Esophagus muscularis mucosa (tissue), 4 donors: ENCODE results near the gene DNASE2B. TPM values are rescaled to one million over a fixed set of nuclear protein-coding genes. Genes with fewer than 3 reads are reported as not detected.
A peak's percentile ranks its signal among the peaks of the same experiment; 100 is the strongest.

Source experiments
- DNase-seq: peaks from one replicate; pipeline ENCODE4 v3.0.0-alpha.2; 2017; ENCODE audit errors: extremely low spot score
- H3K27ac ChIP-seq, 4 donors: fragments of 200-600 bp; sonication (generic); replicated peaks in 1 of 4; 1 replicate in 3 of 4; 2 replicates in 1 of 4; pipeline ENCODE4 v1.5.1; 2016 to 2019; ENCODE audit warnings: mild to moderate bottlenecking in 1 of 4
- H3K27me3 ChIP-seq, 4 donors: fragments of 200-600 bp; sonication (generic); one replicate each; pipeline versions ENCODE4 v1.5.1 to v1.6.0; 2016 to 2019
- H3K36me3 ChIP-seq, 4 donors: fragments of 200-600 bp; sonication (generic); one replicate each; pipeline ENCODE4 v1.5.1; 2016 to 2019
- H3K4me1 ChIP-seq, 4 donors: fragments of 200-600 bp; sonication (generic); one replicate each; pipeline ENCODE4 v1.5.1; 2016 to 2019
- H3K4me3 ChIP-seq, 4 donors: fragments of 200-600 bp; sonication (generic); 1 replicate in 2 of 4; 2 replicates in 2 of 4; pipeline ENCODE4 v1.5.1; 2016 to 2019; ENCODE audit warnings: mild to moderate bottlenecking in 4 of 4, moderate library complexity in 1 of 4
- H3K9me3 ChIP-seq, 4 donors: fragments of 200-600 bp; sonication (generic); 1 replicate in 3 of 4; 2 replicates in 1 of 4; pipeline ENCODE4 v1.5.1; 2016 to 2019
- CTCF ChIP-seq, 3 experiments: fragments of 200-600 bp in 2 of 3; fragments of 450-650 bp in 1 of 3; sonication (generic) in 2 of 3; IDR thresholded peaks; one replicate each; pipeline ENCODE4 v1.5.1; 2017 to 2019; ENCODE audit warnings: antibody characterized with exemption in 3 of 3, mild to moderate bottlenecking in 2 of 3, moderate library complexity in 1 of 3
- EP300 ChIP-seq: sonication (generic); formaldehyde crosslinking; IDR thresholded peaks from one replicate; pipeline ENCODE4 v1.6.1; 2017; ENCODE audit warnings: antibody characterized with exemption
- POLR2A ChIP-seq: fragments of 450-650 bp; IDR thresholded peaks from one replicate; pipeline ENCODE4 v1.6.1; 2017; ENCODE audit warnings: antibody characterized with exemption, moderate library complexity, mild to moderate bottlenecking, low read depth
- POLR2AphosphoS5 ChIP-seq, 2 donors: sonication (generic); formaldehyde crosslinking; IDR thresholded peaks; one replicate each; pipeline ENCODE4 v1.6.1; 2017; ENCODE audit warnings: antibody characterized with exemption in 2 of 2
- WGBS: methylation state at CpG from one replicate; pipeline ENCODE4 v1.1.5; 2018; 5-methylcytosine and 5-hydroxymethylcytosine counted together
- intact Hi-C: fragments of 100-400 bp; cut with DNase I; formaldehyde crosslinking; loops from one replicate; pipeline ENCODE4 v1.15.1; 2023
- total RNA-seq, 4 donors: library from RNA; depleted of rRNA; stranded (reverse); fragments of >200 nt; gene quantifications; one replicate each; pipeline versions ENCODE4 v1.1.0 to v1.2.1, GENCODE V29; 2016

DNASE2B gene
- total RNA-seq, 4 donors from 2014 or later, result 0.33 TPM; not detected in 3

DNA sequence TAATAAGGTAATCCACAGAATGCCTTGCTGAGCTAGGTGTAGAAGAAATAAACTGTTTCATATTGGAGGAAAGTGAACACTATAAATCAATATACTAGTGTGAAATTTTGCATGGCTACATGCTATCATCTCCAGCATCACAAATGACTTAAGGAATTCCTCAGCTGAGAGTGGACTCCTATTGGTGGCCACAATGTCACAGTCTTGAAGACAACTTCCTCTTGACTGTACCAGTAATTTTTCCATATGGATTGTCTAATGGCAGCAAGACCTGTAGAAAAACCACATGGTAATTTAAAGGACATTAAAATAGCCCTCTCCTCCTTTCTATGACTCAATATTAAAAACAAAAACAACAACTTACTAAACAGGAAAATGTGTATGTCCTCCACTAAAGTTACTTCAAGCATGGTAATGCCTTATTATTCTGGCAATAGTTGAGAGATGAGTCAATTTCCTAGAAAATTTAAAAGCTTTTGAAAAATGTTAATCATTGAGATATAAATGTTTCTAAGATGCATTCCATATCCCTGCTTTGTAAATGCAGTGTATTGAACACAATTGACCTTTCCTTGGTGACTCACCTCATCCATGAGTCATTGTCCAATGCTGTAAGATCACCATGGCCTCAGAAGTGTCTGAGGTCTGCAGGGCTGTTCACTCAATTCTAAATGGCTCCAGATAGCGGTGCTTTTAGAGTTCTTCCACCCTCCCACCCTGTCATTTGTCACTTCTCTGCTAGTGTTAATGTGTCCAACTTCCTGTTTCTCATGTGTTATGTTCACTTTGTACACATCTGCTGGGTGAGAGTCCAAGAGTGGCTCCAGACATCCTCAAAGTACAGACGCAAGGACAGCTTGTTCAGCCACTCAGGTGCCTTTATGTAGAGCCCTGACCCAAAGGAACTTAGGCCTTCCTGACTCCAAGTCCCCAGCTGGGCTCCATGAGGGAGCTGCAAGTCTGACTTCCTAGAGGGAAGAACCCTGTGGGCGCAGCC is 32.8 kb upstream of the DNASE2B start:
- no peak for TF ChIP-seq POLR2A
- no peak for TF ChIP-seq CTCF (IDR thresholded peaks at IDR 0.05)
- no peak for TF ChIP-seq EP300
- TF ChIP-seq POLR2AphosphoS5 (IDR thresholded peaks at IDR 0.05), result no peak
- H3K9me3 ChIP-seq, result no peaks in the 10 kb centered on the region
- 51% methylated on average over 3 of the region's 3 CpGs for WGBS
- no peak for DNase-seq
- no peak overlapping the region for H3K27ac ChIP-seq
- H3K4me1 ChIP-seq, result peaks cover 0 to 17% (median 14%) of the 10 kb centered on the region in 4 donors
- H3K4me3 ChIP-seq, result no peak overlapping the region
- no peaks in the 10 kb centered on the region for H3K27me3 ChIP-seq
- H3K36me3 ChIP-seq, result no peaks in the 10 kb centered on the region
- intact Hi-C loops, result no loop called here

- Histone ChIP-seq H3K36me3 (no peaks in the 10 kb centered on the region), H3K9me3 (no peaks in the 10 kb centered on the region), H3K4me3 (no peak overlapping the region), H3K27ac (peak overlapping the region in 1 of 4 donors; percentile 34), H3K27me3 (no peaks in the 10 kb centered on the region), H3K4me1 (peaks cover 0 to 17% (median 14%) of the 10 kb centered on the region in 4 donors)
- WGBS, result 93% methylated on average over 2 of the region's 2 CpGs
- DNase-seq, result no peak
- no peak for TF ChIP-seq EP300
- TF ChIP-seq POLR2A, result no peak
- TF ChIP-seq CTCF (IDR thresholded peaks at IDR 0.05), result no peak
- no peak for TF ChIP-seq POLR2AphosphoS5 (IDR thresholded peaks at IDR 0.05)
- intact Hi-C loops, result no loop called here
Measured at GRCh38 chr1:84366786-84367185, 31.5 kb upstream of the DNASE2B start.

- DNase-seq, result no peak
- intact Hi-C loops, result no loop called here
- Histone ChIP-seq H3K27me3 (no peaks in the 10 kb centered on the region), H3K27ac (peak overlapping the region in 1 of 4 donors; percentile 13), H3K4me3 (no peak overlapping the region), H3K9me3 (no peaks in the 10 kb centered on the region), H3K36me3 (no peaks in the 10 kb centered on the region), H3K4me1 (peaks cover 0 to 17% (median 14%) of the 10 kb centered on the region in 4 donors)
- TF ChIP-seq POLR2A, result no peak
- TF ChIP-seq EP300, result no peak
- TF ChIP-seq POLR2AphosphoS5 (IDR thresholded peaks at IDR 0.05), result no peak
- TF ChIP-seq CTCF (IDR thresholded peaks at IDR 0.05), result no peak
- WGBS, result 92% methylated on average over 1 of the region's 1 CpG
Measured at GRCh38 chr1:84367219-84367618, 31.1 kb upstream of the DNASE2B start.

DNA sequence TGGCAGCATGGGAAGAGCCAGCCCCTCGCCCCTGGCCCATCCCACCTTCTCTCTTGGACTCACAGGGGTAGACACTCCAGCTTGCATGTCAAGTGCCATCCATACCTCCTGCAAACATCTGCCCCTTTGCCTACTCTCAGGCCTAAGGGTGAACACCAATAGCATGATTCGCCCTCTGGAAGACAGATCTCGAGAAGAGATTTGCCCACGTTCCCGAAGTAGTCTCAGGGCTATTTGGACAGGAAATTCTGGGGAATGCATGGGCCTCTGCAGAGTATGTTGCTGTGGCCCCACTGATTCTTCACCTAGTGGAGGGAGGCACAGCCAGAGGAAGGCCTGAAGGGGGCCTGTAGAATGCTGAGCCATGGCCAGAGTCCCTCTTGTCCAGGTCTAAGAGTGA is 29.8 kb upstream of the DNASE2B start:
- TF ChIP-seq CTCF (IDR thresholded peaks at IDR 0.05) (no peak), EP300 (no peak), POLR2AphosphoS5 (IDR thresholded peaks at IDR 0.05) (no peak), POLR2A (no peak)
- no peaks in the 10 kb centered on the region for H3K27me3 ChIP-seq
- 98% methylated on average over 5 of the region's 5 CpGs for WGBS
- no peak for DNase-seq
- H3K9me3 ChIP-seq, result no peaks in the 10 kb centered on the region
- no peak overlapping the region for H3K4me3 ChIP-seq
- intact Hi-C loops, result no loop called here
- H3K36me3 ChIP-seq, result no peaks in the 10 kb centered on the region
- peaks cover 0 to 17% (median 12%) of the 10 kb centered on the region in 4 donors for H3K4me1 ChIP-seq
- H3K27ac ChIP-seq, result no peak overlapping the region
